ENCODE measurements around the gene DNAAF8. TPM values are rescaled to one million over a fixed set of nuclear protein-coding genes. Genes with fewer than 3 reads are reported as not detected.
"Not testable (repeated sequence)": the region's sequence is repeated elsewhere in the genome, so short reads cannot be mapped to it uniquely, and the experiment has no call there.

Gene DNAAF8
- total and polyA plus RNA-seq, 4 donors = 1.2 to 6.0 (median 4.7) TPM

DNA sequence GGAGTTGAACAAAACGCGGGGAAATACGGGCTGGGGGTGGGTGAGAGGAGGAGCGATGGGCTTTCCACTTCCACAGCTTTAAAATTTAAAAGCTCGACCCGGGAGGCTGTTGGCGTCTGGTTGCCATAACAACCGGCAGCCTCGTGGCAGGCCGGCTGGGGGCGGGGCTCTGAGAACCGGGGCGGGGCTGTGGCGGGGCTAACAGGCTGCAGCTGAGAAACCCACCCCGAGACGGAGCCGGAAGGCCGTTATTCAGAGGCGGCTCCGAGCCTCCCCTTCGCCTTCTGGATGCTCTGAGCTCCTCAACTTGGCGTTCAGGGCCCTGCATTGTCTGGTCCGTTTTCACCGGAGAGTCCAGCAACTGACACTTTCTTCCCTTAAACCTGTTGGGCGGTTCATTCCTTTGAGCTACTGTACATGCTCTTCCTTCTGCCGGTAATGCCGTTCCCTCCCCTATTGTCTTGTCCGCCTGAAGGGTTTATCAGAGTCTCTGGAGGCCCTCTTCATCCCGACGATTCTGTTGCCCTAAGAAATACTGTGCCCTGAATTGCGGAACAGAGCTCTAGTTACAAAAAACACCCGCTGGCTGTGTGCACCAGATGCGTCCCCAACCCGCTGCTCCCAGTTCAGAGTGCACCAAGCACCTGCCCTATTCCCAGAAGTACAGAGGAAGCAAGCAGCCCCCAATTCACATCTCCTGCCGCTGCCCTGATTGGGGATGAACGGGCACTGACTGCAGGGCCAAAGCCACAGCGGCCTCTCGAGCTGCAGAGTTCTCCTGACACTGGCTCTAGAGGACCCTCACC lies 596 bp downstream of the DNAAF8 start:
- Histone ChIP-seq H3K4me1 (ENCODE audit: control insufficient read depth, insufficient read depth, low read length) (peaks cover 17% of the 10 kb centered on the region), H3K9me3 (ENCODE audit: control insufficient read depth, insufficient read depth, low read length) (no peaks in the 10 kb centered on the region), H3K36me3 (ENCODE audit: control insufficient read depth, insufficient read depth, low read length) (peaks cover 8% of the 10 kb centered on the region), H3K4me3 (ENCODE audit: low read depth, low read length) (peak overlapping the region; percentile 80), H3K27ac (ENCODE audit: low read depth, low read length) (peak overlapping the region; percentile 80), H3K27me3 (ENCODE audit: control insufficient read depth, insufficient read depth, low read length) (no peaks in the 10 kb centered on the region)
- DNase-seq (ENCODE audit: low read depth in 4 of 6, low spot score in 6 of 6) = peak; percentile 49 to 96 (median 79)
- WGBS (ENCODE audit: insufficient coverage) = 5% methylated on average over 37 of the region's 38 CpGs

DNA sequence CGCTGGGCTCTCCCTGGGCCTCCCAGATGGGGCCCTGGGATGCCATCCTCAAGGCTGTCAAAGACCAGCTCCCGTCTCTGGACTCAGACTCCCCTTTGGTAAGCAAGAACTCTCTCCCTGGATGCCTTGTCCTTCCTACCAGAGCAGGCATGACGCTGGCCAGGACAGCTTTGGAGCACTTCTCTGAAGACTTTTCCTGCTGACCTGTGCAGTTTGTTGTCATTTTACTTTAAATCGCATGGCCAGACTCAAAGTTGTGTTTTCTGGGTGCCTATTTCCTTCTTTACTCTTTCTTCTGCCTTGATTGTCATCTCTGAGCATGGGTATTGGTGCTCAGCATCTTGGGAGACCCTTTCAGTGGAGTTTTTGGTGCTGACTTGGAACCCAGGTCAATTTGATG lies 2.2 kb downstream of the DNAAF8 start:
- Histone ChIP-seq H3K27ac (ENCODE audit: low read depth, low read length) (no peak overlapping the region), H3K27me3 (ENCODE audit: control insufficient read depth, insufficient read depth, low read length) (no peaks in the 10 kb centered on the region), H3K36me3 (ENCODE audit: control insufficient read depth, insufficient read depth, low read length) (peaks cover 10% of the 10 kb centered on the region), H3K4me1 (ENCODE audit: control insufficient read depth, insufficient read depth, low read length) (peaks cover 17% of the 10 kb centered on the region), H3K4me3 (ENCODE audit: low read depth, low read length) (no peak overlapping the region), H3K9me3 (ENCODE audit: control insufficient read depth, insufficient read depth, low read length) (no peaks in the 10 kb centered on the region)
- 85% methylated on average over 3 of the region's 4 CpGs for WGBS (ENCODE audit: insufficient coverage)
- no peak for DNase-seq (ENCODE audit: low read depth in 4 of 6, low spot score in 6 of 6)

DNA sequence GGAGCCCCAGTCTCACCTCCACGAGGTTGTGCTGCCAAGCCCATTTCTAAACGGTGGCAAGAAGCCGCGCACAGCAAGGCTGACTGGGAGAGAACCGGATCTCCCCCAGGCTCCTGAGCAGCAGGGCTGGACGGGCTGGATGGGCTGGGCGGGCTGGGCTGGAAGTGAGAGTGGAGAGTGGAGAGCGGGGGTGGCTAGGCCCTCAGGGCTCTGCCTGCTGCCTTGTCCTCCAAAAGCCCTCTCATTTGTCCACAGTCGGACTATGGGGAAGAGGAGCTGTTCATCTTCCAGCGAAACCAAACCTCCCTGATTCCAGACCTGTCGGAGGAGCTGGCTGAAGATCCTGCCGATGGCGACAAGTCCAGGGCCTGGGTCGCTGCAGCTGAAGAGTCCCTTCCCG lies 3.2 kb downstream of the DNAAF8 start:
- H3K27me3 ChIP-seq (ENCODE audit: control insufficient read depth, insufficient read depth, low read length) = no peaks in the 10 kb centered on the region
- peaks cover 17% of the 10 kb centered on the region for H3K4me1 ChIP-seq (ENCODE audit: control insufficient read depth, insufficient read depth, low read length)
- H3K9me3 ChIP-seq (ENCODE audit: control insufficient read depth, insufficient read depth, low read length) = no peaks in the 10 kb centered on the region
- H3K36me3 ChIP-seq (ENCODE audit: control insufficient read depth, insufficient read depth, low read length) = peaks cover 5% of the 10 kb centered on the region
- WGBS (ENCODE audit: insufficient coverage) = 78% methylated on average over 10 of the region's 15 CpGs
- no peak overlapping the region for H3K4me3 ChIP-seq (ENCODE audit: low read depth, low read length)
- H3K27ac ChIP-seq (ENCODE audit: low read depth, low read length) = no peak overlapping the region
- no peak for DNase-seq (ENCODE audit: low read depth in 4 of 6, low spot score in 6 of 6)

DNA sequence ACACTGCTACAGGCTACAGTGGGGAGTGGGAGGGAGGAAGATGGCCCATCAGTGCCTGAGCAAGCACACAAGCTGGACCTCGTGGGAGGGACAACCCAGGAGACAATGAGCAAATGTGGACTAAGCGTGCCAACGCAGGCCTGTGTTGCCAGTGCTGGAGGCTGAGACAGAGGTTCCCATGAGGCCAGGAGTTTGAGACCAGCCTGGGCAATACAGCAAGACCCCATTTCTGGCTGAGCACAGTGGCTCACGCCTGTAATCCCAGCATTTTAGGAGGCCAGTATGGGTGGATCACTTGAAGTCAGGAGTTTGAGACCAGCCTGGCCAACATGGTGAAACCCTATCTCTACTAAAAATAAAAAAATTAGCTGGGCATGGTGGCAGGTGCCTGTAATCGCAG lies 4.0 kb downstream of the DNAAF8 start:
- H3K36me3 ChIP-seq (ENCODE audit: control insufficient read depth, insufficient read depth, low read length); DNase-seq (ENCODE audit: low read depth in 4 of 6, low spot score in 6 of 6); H3K9me3 ChIP-seq (ENCODE audit: control insufficient read depth, insufficient read depth, low read length); H3K4me3 ChIP-seq (ENCODE audit: low read depth, low read length); H3K27ac ChIP-seq (ENCODE audit: low read depth, low read length); H3K27me3 ChIP-seq (ENCODE audit: control insufficient read depth, insufficient read depth, low read length): not testable (repeated sequence)
- H3K4me1 ChIP-seq (ENCODE audit: control insufficient read depth, insufficient read depth, low read length) = peaks cover 18% of the 10 kb centered on the region
- 84% methylated on average over 4 of the region's 5 CpGs for WGBS (ENCODE audit: insufficient coverage)

DNA sequence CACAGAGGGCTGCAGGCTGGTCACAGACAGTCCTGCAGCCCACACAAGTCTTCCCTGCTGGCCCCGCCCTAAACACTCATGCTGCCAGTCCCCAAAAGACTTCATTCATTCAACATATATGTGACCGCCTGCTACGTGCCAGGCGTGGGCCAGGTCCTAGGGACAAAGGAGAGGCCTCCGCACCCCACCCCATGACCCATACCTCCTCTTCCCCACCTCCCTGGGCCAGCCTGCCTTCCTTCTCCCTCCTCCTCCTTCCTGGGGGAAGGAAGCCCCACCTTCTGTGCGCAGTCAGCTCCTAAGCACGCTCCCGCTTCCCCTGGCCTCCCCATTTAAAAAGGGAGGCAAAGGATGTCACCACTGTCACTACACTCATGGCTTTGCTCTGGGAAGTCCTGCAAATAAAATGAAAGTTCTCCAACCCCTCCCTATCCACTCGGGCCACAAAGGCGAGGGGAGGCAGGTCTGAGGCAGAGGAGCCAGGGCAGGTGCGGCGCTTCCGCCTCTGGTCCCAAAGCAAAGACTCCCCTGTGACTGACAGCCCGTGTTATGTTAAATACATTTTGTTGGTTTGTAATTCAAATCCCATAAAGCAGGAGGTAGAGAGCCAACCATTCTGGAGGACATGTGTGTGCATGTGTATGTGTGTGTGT lies 9.0 kb downstream of the DNAAF8 start:
- H3K4me3 ChIP-seq (ENCODE audit: low read depth, low read length) = no peak overlapping the region

DNA sequence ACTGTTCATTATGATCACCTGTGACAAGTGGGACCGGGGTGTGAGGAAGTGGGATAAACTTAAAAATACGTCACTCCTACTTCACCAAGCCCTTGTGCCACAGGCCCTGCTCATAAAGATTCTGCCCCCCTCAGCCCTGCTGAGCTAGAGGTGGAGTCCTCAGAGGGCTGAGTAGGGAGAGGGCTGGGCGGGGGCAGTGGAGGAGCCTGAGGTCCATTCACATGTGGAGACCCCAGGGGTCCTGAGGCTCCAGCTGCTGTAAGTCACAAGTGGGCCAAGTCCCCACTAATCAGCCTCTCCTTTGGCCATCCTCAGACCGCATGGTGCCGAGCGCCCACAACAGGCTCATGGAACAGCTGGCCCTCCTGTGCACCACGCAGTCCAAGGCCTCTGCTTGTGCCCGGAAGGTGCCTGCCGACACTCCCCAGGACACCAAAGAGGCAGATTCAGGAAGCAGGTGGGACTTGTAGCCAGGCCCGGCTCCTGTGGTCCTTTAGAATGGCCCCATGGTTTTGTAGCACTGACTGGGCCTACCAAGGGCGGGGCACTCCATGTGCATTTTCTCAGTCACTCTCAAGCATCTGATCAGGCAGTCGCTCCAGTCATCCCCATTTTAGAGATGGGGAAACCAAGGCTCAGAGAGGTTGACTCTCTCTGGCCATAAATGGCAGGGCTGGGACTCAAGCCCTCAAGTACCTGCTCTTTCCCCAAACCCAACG lies 10.4 kb downstream of the DNAAF8 start:
- Histone ChIP-seq H3K36me3 (ENCODE audit: control insufficient read depth, insufficient read depth, low read length) (peaks cover 42% of the 10 kb centered on the region), H3K27me3 (ENCODE audit: control insufficient read depth, insufficient read depth, low read length) (no peaks in the 10 kb centered on the region), H3K4me1 (ENCODE audit: control insufficient read depth, insufficient read depth, low read length) (peaks cover 17% of the 10 kb centered on the region), H3K27ac (ENCODE audit: low read depth, low read length) (no peak overlapping the region), H3K4me3 (ENCODE audit: low read depth, low read length) (no peak overlapping the region), H3K9me3 (ENCODE audit: control insufficient read depth, insufficient read depth, low read length) (no peaks in the 10 kb centered on the region)
- no peak for DNase-seq (ENCODE audit: low read depth in 4 of 6, low spot score in 6 of 6)
- 80% methylated on average over 10 of the region's 13 CpGs for WGBS (ENCODE audit: insufficient coverage)

More for the DNA sequence above, 9.0 kb downstream of the DNAAF8 start:
- H3K9me3 ChIP-seq (ENCODE audit: control insufficient read depth, insufficient read depth, low read length) = no peaks in the 10 kb centered on the region
- no peak for DNase-seq (ENCODE audit: low read depth in 4 of 6, low spot score in 6 of 6)
- H3K4me1 ChIP-seq (ENCODE audit: control insufficient read depth, insufficient read depth, low read length) = peaks cover 17% of the 10 kb centered on the region
- WGBS (ENCODE audit: insufficient coverage) = 48% methylated on average over 7 of the region's 14 CpGs
- H3K36me3 ChIP-seq (ENCODE audit: control insufficient read depth, insufficient read depth, low read length) = peaks cover 29% of the 10 kb centered on the region
- no peak overlapping the region for H3K27ac ChIP-seq (ENCODE audit: low read depth, low read length)
- no peaks in the 10 kb centered on the region for H3K27me3 ChIP-seq (ENCODE audit: control insufficient read depth, insufficient read depth, low read length)

DNA sequence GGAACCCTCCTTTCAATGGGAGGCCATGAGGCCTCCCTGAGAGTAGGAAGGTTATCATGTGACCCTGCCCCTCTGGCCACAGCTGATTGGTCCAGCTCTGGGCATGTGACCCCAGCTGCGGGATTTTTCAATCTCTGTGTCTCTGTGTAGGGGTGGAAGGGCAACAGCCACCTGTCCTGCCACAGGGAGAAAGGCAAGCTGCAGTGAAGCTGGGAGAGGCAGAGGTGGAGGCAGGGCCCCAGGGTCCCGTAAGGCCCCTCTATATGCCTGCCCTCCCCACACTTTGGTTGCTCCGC lies 10.9 kb downstream of the DNAAF8 start:
- Histone ChIP-seq H3K27ac (ENCODE audit: low read depth, low read length) (no peak overlapping the region), H3K27me3 (ENCODE audit: control insufficient read depth, insufficient read depth, low read length) (no peaks in the 10 kb centered on the region), H3K4me1 (ENCODE audit: control insufficient read depth, insufficient read depth, low read length) (peaks cover 17% of the 10 kb centered on the region), H3K4me3 (ENCODE audit: low read depth, low read length) (no peak overlapping the region), H3K9me3 (ENCODE audit: control insufficient read depth, insufficient read depth, low read length) (no peaks in the 10 kb centered on the region), H3K36me3 (ENCODE audit: control insufficient read depth, insufficient read depth, low read length) (peaks cover 46% of the 10 kb centered on the region)
- WGBS (ENCODE audit: insufficient coverage) = 74% methylated on average over 3 of the region's 3 CpGs
- no peak for DNase-seq (ENCODE audit: low read depth in 4 of 6, low spot score in 6 of 6)

DNA sequence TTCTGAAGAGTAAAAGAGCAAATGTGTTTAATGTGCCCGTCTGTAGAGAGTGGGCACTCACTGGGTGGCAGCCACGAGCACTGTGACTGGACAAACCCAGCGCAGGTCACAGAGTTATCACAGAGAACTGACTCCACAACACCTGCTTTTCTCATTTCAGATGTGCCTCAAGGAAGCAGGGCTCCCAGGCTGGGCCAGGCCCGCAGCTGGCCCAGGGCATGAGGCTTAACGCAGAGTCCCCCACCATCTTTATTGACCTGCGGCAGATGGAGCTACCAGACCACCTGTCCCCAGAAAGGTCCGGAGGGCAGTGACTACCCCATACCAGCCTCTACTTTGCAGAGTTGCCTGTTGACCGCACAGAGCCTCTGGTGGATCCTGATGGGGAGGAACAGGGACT lies 11.9 kb downstream of the DNAAF8 start:
- Histone ChIP-seq H3K4me1 (ENCODE audit: control insufficient read depth, insufficient read depth, low read length) (peaks cover 17% of the 10 kb centered on the region), H3K9me3 (ENCODE audit: control insufficient read depth, insufficient read depth, low read length) (no peaks in the 10 kb centered on the region), H3K27ac (ENCODE audit: low read depth, low read length) (no peak overlapping the region), H3K4me3 (ENCODE audit: low read depth, low read length) (no peak overlapping the region), H3K27me3 (ENCODE audit: control insufficient read depth, insufficient read depth, low read length) (no peaks in the 10 kb centered on the region), H3K36me3 (ENCODE audit: control insufficient read depth, insufficient read depth, low read length) (peaks cover 53% of the 10 kb centered on the region)
- no peak for DNase-seq (ENCODE audit: low read depth in 4 of 6, low spot score in 6 of 6)
- 92% methylated on average over 4 of the region's 8 CpGs for WGBS (ENCODE audit: insufficient coverage)

DNA sequence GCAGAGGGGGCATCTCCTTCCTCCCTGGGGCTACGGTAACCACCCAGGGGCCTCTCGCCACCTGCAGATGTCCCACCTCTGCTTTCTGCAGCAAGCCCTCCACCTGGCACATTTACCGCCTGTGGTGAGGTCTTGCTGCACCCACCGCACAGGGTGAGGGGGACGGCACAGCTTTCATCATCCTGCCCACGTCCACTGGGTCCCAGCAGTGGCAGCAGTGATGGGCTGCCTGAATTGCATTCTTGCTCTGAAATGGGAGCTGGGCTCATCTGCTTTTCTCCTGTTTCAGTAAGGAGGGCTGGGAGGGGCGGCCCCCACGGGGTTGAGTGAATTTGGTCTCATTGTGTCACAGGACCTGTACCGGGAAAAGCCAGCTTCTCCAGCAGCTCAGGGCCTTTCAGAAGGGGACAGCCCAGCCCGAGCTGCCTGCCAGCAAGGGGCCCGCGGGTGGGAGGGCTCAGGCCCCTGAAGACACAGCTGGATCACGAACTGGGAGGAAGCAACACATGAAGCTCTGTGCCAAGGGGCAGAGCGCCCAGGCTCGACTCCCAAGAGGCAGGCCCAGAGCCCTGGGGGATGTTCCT lies 12.7 kb downstream of the DNAAF8 start:
- 48% methylated on average over 14 of the region's 15 CpGs for WGBS (ENCODE audit: insufficient coverage)
- Histone ChIP-seq H3K9me3 (ENCODE audit: control insufficient read depth, insufficient read depth, low read length) (no peaks in the 10 kb centered on the region), H3K27ac (ENCODE audit: low read depth, low read length) (no peak overlapping the region), H3K36me3 (ENCODE audit: control insufficient read depth, insufficient read depth, low read length) (peaks cover 62% of the 10 kb centered on the region), H3K4me1 (ENCODE audit: control insufficient read depth, insufficient read depth, low read length) (peaks cover 17% of the 10 kb centered on the region), H3K4me3 (ENCODE audit: low read depth, low read length) (no peak overlapping the region), H3K27me3 (ENCODE audit: control insufficient read depth, insufficient read depth, low read length) (no peaks in the 10 kb centered on the region)
- DNase-seq (ENCODE audit: low read depth in 4 of 6, low spot score in 6 of 6) = peak in 1 of 6 donors; percentile 65

All from spinal cord (tissue), 10 donors.